ENCODE results near the gene RAB6C.
A peak's percentile ranks its signal among the peaks of the same experiment; 100 is the strongest.
"Not testable (repeated sequence)": the region's sequence is repeated elsewhere in the genome, so short reads cannot be mapped to it uniquely, and the experiment has no call there.

Gene RAB6C

DNA sequence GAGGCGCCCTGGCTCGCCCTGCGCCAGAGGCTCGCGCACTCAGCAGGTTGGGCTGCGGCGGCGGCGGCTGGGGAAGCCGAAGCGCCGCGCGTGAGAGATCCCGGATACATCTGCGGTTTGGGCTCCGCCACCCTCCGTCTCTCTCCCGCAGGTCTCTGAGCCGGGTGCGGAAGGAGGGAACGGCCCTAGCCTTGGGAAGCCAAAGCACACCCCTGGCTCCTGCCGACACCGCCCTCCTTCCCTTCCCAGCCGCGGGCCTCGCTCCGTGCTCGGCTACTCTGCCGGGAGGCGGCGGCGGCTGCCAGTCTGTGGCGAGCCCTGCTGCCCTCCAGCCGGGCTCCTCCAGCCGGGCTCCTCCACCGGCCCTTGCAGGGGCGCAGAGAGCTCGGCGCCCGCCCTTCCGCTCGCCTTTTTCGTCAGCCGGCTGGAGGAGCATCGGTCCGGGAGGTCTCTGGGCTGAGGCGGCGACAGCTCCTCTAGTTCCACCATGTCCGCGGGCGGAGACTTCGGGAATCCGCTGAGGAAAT is at the start of gene RAB6C:
TSS of gene RAB6C (plus strand) at position 38 of the 527 bp plus-strand sequence. CDS start at position 488, 450 bp downstream.
- POLR2A ChIA-PET (ENCODE audit: low non-redundant PET); DNase-seq (ENCODE audit: low spot score); H3K27ac ChIP-seq: not testable (repeated sequence)
- CTCF ChIA-PET, result interaction anchor here (1.2 kb wide), 1 partner anchor 15 kb away, joined by 3 read pairs; no protein-coding TSS in a partner anchor

DNA sequence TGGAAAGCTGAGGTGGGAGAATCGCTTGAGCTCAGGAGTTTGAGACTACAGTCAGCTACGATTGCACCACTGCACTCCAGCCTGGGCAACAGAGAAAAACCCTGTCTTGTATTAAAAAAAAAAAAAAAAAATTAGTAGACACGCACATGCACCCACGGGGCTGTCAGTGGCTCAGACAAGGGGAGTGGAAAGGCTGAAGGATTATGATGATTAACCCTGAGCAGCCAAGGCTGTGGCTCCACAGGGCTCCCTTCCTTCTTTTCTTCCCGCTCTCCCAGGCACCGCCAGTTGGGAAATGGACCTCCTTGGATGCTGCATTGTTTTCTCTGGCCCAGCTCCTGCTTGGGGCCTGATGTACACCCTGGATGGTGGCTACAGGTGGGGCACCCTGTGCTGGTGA is 49.0 kb upstream of the RAB6C start:
- no peak for DNase-seq (ENCODE audit: low spot score)
- no peak for TF ChIP-seq CTCF (conservative IDR thresholded peaks at IDR 0.05; ENCODE audit: low read depth)
- ChIA-PET CTCF (no interaction called here), POLR2A (ENCODE audit: low non-redundant PET) (no interaction called here)
- H3K27ac ChIP-seq, result no peak overlapping the region

DNA sequence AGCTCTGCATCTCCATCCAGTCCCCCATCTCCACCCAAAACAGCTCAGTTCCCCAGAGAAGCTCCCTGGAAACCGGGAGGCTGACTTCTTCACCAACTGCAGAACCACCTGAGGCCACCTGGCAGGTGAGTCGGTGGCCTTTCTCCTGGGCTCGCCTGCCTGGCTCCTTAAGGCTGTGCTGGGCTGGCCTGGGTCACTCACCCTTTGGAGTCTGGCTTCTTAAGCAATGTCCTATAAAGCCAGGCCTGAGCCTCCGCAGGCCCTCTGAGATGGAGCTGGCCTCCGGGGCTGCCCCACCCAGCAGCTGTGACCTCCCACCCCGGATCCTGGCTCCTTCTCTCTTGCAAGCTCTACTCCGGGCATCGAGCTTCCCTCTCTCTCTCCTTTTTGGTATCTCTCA is 46.1 kb upstream of the RAB6C start:
- CTCF ChIA-PET; POLR2A ChIA-PET (ENCODE audit: low non-redundant PET); H3K27ac ChIP-seq; DNase-seq (ENCODE audit: low spot score): not testable (repeated sequence)

DNA sequence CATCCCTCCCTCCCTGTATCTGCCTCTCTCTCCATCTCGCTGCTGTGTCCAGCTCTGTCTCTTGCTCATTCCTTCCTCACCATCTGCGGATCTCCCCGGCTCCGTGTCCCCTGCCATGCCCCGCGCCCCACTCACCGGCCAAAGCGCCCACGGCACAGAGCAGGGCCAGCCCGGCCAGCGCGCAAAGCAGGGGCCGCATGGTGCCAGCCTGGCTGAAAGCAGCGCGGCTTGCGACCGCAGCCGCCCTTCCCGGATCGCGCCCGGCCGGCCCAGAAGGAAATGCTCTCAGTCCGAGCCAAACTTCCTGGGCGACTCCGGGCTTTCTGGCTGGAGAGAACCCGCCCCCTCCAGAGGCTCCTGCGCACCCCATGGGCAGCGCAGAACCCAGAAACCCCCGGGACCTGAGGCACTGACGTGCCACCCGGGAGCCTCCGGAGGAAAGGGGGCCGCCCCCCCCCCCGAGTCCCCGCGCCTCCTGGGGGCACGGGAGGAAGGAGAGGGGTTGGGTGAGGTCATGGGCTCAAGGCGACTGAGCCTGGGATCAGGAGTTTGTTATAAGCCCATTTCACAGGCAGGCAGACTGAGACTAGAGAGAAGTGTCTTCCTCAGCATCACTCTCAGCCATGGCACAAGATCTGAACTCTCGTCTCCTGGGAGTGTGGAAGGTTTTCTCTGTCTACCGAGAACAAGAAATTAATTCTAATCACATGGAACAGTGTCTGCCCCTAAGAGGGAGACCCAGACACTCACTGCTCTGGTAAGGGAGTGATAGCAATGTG is 45.2 kb upstream of the RAB6C start:
- DNase-seq (ENCODE audit: low spot score), result no peak
- POLR2A ChIA-PET (ENCODE audit: low non-redundant PET), result no interaction called here
- H3K27ac ChIP-seq, result no peak overlapping the region
- TF ChIP-seq CTCF (conservative IDR thresholded peaks at IDR 0.05; ENCODE audit: low read depth), result no peak
- CTCF ChIA-PET, result no interaction called here

GRCh38 chr2:129935118-129935517 is 44.3 kb upstream of the RAB6C start:
- H3K27ac ChIP-seq, result peak overlapping the region; percentile 51; the same call in 1 of the 2 replicates
- peak; percentile 20 for DNase-seq (ENCODE audit: low spot score)
- ChIA-PET POLR2A (ENCODE audit: low non-redundant PET) (no interaction called here), CTCF (interaction anchor here (0.5 kb wide), 1 partner anchor 1859 kb away, joined by 3 read pairs; no protein-coding TSS in a partner anchor)
- TF ChIP-seq CTCF (conservative IDR thresholded peaks at IDR 0.05; ENCODE audit: low read depth), result no peak

DNA sequence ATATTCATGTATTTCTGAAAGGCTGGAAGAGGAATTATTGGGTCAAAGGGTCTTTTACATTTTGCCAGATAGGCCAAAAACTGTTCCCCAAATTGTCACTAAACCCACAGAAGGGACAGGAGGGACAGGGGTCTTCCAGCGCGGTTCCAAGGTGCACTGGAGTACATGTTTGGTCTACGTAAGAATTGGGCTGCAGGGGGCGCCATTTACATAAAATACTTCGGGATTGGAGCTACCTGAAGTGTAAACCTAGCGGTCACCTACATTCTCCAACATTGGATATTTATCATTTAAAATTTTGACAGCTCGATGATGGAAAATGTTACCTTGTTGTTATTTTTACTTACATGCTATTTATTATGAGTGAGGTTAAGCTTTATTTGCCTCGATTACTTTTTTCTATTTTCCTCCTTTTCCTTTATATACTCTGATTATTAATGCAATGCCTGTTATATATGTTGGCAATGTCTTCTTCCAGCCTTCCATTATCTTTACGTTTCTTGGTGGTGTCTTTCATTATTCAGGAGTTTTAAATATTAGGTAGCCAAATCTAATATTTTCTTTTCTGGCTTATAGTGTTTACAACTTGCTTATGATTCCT is 43.0 kb upstream of the RAB6C start:
- DNase-seq (ENCODE audit: low spot score), result peak; percentile 39
- peak; percentile 46 for TF ChIP-seq CTCF (conservative IDR thresholded peaks at IDR 0.05; ENCODE audit: low read depth)
- ChIA-PET CTCF (interaction anchor here (0.8 kb wide), 1 partner anchor 396 kb away, joined by 10 read pairs; no protein-coding TSS in a partner anchor), POLR2A (ENCODE audit: low non-redundant PET) (no interaction called here)
- no peak overlapping the region for H3K27ac ChIP-seq

DNA sequence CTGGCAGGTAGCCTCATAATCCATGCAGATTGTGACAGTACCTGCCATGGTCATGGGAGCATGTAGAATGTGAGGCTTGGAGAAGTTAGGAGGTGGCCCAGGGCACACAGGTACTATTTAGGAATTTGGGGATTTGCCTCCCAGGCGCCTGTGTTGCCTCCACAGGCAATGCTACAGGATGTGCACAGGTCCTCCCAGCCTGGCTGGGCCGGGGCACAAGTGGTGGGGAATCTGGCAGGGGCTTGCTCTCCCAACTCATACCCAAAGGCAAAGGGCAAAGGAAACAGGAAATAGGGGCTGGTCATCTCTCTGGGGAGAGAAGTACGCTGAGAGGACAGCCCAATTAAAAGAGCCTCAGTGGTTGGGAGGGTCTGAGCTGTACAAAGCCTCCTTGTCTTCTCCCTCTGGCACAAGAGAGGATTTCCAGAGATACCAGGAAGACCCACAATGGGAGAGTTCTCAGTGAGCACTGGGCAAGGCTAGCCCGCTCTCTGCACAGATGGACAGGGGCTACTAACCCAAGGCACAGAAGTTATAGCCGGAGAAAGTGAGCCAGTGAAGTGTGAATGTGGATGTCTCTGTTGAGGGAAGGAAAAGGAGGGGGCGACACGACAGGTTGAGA is 40.5 kb upstream of the RAB6C start:
- CTCF ChIA-PET; H3K27ac ChIP-seq; POLR2A ChIA-PET (ENCODE audit: low non-redundant PET); DNase-seq (ENCODE audit: low spot score): not testable (repeated sequence)

- CTCF ChIA-PET; DNase-seq (ENCODE audit: low spot score); H3K27ac ChIP-seq; POLR2A ChIA-PET (ENCODE audit: low non-redundant PET): not testable (repeated sequence)
Observed at GRCh38 chr2:129943456-129943855, 36.0 kb upstream of the RAB6C start.
